NCI-H128 (cell line): Measurements from ENCODE around the gene TTC33.
"Not testable (repeated sequence)": the region's sequence is repeated elsewhere in the genome, so short reads cannot be mapped to it uniquely, and the experiment has no call there.

Experiments
- DNase-seq: peaks from one replicate; lab custom pipeline; 2025; ENCODE audit not compliant: unreplicated experiment; lab: John Stamatoyannopoulos, UW

TTC33 gene

GRCh38 chr5:40722497-40722911, 33.3 kb downstream of the TTC33 start:
- DNase-seq: not testable (repeated sequence)

GRCh38 chr5:40720069-40720468, 35.7 kb downstream of the TTC33 start:
- no peak for DNase-seq

- no peak for DNase-seq
Observed at GRCh38 chr5:40717281-40717680, 38.5 kb downstream of the TTC33 start.

GRCh38 chr5:40716590-40716989, 39.2 kb downstream of the TTC33 start:
- no peak for DNase-seq

DNA sequence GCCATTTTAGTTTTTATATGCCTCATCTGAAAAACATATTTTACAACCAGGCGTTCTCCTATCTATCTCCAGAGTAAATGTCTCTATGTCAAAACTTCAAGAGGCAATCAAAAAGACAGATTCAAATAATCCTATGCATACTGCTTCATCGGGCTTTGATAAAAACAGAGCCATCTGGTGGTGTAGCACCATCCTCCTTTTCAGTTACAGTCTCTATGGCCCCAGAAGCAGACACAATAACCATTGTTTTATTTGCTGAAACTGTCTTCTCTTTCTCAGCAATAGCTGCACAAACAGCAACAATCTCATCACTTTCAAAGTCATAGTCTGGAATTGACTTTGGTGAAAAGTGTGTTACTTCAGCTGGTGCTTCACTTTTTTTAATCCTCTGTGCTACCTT, 39.8 kb downstream of the TTC33 start:
- DNase-seq: no peak

GRCh38 chr5:40714001-40714400, 41.8 kb downstream of the TTC33 start:
- no peak for DNase-seq

DNA sequence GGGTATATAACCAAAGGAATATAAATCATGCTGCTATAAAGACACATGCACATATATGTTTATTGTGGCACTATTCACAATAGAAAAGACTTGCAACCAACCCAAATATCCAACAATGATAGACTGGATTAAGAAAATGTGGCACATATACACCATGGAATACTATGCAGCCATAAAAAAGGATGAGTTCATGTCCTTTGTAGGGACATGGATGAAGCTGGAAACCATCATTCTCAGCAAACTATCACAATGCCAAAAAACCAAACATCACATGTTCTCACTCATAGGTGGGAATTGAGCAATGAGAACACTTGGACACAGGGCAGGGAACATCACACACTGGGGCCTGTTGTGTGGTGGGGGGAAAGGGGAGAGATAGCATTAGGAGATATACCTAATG, 45.2 kb downstream of the TTC33 start:
- not testable (repeated sequence) for DNase-seq

GRCh38 chr5:40705484-40705883, 50.3 kb downstream of the TTC33 start:
- not testable (repeated sequence) for DNase-seq

DNA sequence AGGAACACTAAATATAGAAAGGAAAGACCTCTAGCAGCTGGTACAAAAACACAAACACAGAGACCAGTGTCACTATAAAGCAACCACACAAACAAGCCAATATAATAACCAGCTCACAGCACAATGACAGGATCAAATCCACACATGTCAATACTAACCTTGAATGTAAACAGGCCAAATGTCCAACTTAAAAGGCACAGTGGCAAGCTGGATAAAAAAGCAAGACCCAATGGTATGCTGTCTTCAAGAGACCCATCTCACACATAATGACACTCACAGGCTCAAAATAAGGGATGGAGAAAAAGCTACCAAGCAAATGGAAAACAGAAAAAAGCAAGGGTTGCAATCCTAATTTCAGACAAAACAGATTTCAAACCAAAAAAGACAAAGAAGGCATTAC, 53.7 kb downstream of the TTC33 start:
- not testable (repeated sequence) for DNase-seq

DNA sequence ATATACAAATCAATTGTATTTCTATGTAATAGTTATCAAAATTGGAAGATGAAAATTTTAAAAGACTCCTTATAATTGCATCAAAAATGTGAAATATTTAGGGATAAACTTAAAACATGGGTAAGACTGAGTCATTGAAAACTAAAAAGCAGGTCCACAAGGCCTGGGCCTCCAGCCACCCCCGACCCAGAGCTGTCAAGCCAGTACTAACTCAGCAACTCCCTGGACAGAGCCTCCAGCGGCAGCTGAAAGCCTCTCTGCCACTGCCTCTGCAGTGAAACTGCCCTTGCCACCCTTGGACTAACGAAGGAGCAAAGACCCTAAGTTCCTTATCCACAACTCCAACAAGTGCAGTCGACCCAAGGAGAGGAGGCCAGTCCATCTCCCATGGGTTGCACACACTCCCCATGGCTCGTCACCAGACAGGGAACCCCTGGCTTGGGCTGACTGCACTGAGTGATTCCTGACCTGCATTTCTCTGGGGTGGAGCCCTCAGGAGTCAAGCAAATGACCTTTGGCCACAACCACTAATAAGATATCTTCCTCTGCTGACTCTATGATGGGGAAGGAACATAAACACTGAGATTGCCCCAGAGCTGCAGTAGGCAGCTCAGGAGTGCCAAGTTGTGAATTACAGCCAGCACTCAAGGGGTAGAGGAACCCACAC, 55.5 kb downstream of the TTC33 start:
- DNase-seq: no peak

GRCh38 chr5:40694433-40694832, 61.3 kb downstream of the TTC33 start:
- no peak for DNase-seq

- DNase-seq: no peak
Observed at GRCh38 chr5:40691894-40692293, 63.9 kb downstream of the TTC33 start.

DNA sequence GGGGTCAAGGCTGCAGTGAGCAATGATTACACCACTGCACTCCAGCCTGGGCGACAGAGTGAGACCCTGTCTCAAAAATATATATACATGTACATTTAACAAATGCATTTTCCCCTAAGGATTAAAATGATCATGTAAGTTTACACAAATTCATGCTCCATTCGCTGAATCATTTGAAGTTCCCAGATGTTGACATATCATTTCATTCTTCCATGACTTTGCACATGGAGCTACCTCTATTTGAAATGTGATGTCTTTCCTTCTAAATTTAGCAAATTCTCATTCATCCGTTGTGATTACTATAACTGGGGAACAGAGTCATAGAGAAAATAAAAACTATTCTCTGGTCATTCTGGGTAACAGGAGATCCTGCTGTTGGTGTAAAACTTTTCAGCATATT, 65.5 kb downstream of the TTC33 start:
- no peak for DNase-seq

- DNase-seq: no peak
Observed at GRCh38 chr5:40689438-40689837, 66.3 kb downstream of the TTC33 start.

DNA sequence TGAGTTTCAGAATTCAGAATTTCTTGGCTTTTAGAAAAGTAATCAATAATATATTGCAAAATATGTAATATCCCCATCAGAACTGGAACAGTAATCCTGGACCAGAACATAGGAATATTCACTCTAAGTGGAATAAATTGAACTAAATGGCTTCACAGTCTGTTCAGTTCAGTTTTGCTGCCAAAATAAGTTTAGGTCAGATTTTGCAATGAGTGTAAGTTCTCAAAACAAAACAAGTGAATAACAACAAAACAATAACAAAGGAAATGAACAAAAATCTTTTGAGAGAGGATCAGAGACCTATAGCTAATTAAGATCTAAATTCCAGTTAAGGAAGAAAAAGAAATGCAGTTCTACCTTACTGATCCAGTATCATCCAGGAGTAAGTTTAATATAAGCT, 66.8 kb downstream of the TTC33 start:
- DNase-seq: no peak

- peak; percentile 65 for DNase-seq
Observed at GRCh38 chr5:40688127-40688761, 67.5 kb downstream of the TTC33 start.

- no peak for DNase-seq
Observed at GRCh38 chr5:40687321-40687720, 68.4 kb downstream of the TTC33 start.

DNA sequence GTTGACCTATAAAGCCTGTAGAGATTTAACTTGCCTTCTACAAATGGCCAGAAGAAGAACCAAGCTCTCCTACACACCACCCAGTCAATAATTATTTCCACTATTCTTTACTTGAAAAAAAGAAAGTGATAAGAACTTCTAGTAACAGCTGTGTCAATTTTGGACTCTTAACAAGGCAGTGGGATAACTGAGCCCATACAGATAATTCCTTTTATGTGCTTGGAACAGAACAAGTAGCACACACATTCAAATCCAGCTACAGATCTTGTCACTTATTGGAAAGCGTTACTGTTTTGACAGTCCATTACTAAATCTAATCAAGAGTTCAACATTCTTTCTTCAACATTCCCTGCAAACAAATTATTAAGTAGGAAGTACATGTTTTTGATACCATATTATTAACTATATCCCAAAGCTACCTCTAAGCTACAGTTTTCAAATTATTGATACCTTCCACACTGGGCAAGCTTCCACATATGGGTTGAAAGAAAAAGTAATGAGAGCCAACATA, 69.7 kb downstream of the TTC33 start:
- no peak for DNase-seq

DNA sequence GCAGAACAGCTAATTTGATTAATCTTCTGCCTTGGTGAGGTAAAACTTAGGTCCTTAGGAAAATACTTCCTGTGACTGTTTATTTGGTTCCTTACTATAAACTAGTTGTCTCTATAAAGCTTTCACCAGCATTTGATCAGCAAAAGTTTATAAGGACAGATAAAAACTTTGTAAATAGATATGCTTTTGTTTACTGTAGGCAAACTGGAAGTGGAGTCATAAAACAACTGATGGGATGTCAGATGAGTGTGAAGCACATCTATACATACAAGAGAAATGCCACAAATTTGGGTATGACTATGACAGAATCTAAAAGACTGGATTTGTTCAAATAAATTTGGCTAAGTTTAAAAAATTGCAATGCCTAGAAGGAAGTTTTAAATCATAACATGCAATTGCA, 70.6 kb downstream of the TTC33 start:
- DNase-seq: no peak

- no peak for DNase-seq
Observed at GRCh38 chr5:40683305-40683704, 72.5 kb downstream of the TTC33 start.

DNA sequence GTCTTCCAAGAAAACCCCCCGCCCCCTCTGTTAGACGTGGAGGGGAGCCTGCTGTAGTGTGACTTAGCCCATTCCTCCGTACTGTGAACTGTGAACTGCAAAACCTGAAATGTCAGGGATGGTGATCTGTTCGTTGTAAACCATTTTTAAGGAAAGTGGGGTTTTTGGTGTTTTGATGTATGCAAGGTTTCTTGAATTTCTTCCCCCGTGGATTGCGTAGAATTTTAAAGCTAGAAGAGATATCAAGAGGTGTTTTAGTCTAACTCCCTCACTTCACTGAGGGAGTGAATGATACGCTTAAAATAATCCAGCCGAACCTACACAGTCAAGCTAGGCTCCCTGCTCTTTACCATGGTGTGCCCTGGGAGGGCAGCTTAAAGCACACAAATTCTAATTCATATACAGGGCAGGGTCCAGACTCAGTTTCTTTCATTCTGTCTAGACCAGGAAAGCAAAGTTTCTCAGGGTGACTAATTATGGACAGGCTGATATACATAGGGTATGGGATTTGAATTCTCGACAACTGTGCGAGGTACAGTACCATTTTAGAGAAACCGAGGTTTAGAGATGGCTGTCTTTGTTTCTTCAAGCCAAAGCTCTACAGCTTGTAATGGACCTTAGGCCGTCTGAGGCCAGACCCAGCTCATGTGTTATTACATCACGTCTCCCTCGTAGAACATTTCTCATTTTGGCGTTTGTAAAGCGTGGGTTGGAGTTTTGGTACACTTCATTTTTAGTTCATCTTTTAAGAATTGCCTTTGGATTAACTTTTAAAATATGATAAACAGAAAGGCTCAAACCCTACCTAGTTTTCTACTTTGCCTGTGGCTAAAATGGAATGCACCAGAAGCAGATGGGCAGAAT, 73.4 kb downstream of the TTC33 start:
- no peak for DNase-seq
